GM12892 (cell line): Measurements from ENCODE around the gene PPIE.

Source experiments
- POLR2A ChIP-seq: IDR thresholded peaks from 2 replicates; pipeline ENCODE4 v1.6.1; 2011; ENCODE audit warnings: low read depth, low read length, control low read depth
- POLR2AphosphoS5 ChIP-seq: IDR thresholded peaks from 2 replicates; pipeline ENCODE4 v1.6.1; 2011; ENCODE audit warnings: low read depth, low read length, control low read depth
- TAF1 ChIP-seq: IDR thresholded peaks from 2 replicates; pipeline ENCODE4 v1.6.1; 2011; ENCODE audit warnings: low read depth, mild to moderate bottlenecking, control low read depth, low read length, borderline replicate concordance

GRCh38 chr1:39701049-39701439 lies 37.6 kb upstream of the PPIE start:
- no peak for TF ChIP-seq POLR2A
- TF ChIP-seq TAF1: no peak
- no peak for TF ChIP-seq POLR2AphosphoS5
